H1 (cell line): Measurements from ENCODE around the gene HSD17B8. TPM values are rescaled to one million over a fixed set of nuclear protein-coding genes. Genes with fewer than 3 reads are reported as not detected.

Source experiments
- CTCF ChIA-PET: fragments of 300-600 bp; sonication (Branson Sonifier 250); formaldehyde crosslinking; loops from one replicate; lab custom pipeline; 2021; ENCODE audit not compliant: partially characterized antibody; lab: Charles Lee
- POLR2A ChIA-PET: fragments of 300-600 bp; sonication (Branson Sonifier 250); formaldehyde crosslinking; loops from one replicate; lab custom pipeline; 2021; ENCODE audit warnings: inconsistent platforms; ENCODE audit not compliant: partially characterized antibody; lab: Charles Lee
- DNase-seq, 2 experiments: peaks; one replicate each; pipeline versions ENCODE4 v3.0.0 to v3.0.0-alpha.2; 2010 to 2022; ENCODE audit warnings: low spot score in 2 of 2, low read depth in 1 of 2, mixed read lengths in 1 of 2
- FAIRE-seq: peaks from 2 replicates; lab custom pipeline; 2011; peaks lifted over from hg19 to GRCh38; lab: Jason Lieb, UNC
- H2AFZ ChIP-seq: 2 replicates; pipeline ENCODE4 v1.8.1; 2012; ENCODE audit warnings: low read length, inconsistent platforms
- H2AK5ac ChIP-seq: 2 replicates; pipeline ENCODE4 v1.6.1; 2013; ENCODE audit warnings: low read depth, low read length
- H2BK120ac ChIP-seq: replicated peaks from 2 replicates; pipeline ENCODE3; 2013; ENCODE audit warnings: low read depth, low read length, inconsistent platforms
- H2BK12ac ChIP-seq: 2 replicates; pipeline ENCODE4 v1.6.1; 2013; ENCODE audit warnings: low read depth, low read length
- H2BK15ac ChIP-seq: 2 replicates; pipeline ENCODE4 v1.6.1; 2013; ENCODE audit warnings: low read length
- H2BK20ac ChIP-seq: 2 replicates; pipeline ENCODE4 v1.6.1; 2013; ENCODE audit warnings: low read length
- H2BK5ac ChIP-seq: 2 replicates; pipeline ENCODE4 v1.6.1; 2013; ENCODE audit warnings: low read depth, low read length
- H3K14ac ChIP-seq: 2 replicates; pipeline ENCODE4 v1.6.1; 2013; ENCODE audit warnings: inconsistent platforms; ENCODE audit not compliant: insufficient read length
- H3K18ac ChIP-seq: 2 replicates; pipeline ENCODE4 v1.6.1; 2013; ENCODE audit warnings: low read length; ENCODE audit errors: extremely low read depth
- H3K23ac ChIP-seq: 2 replicates; pipeline ENCODE4 v1.6.1; 2013; ENCODE audit warnings: inconsistent platforms; ENCODE audit not compliant: insufficient read length
- H3K23me2 ChIP-seq: 2 replicates; pipeline ENCODE4 v1.6.1; 2013; ENCODE audit warnings: low read depth, low read length
- H3K27ac ChIP-seq: 2 replicates; pipeline ENCODE4 v1.6.1; 2011; ENCODE audit warnings: low read depth, low read length, inconsistent platforms
- H3K27me3 ChIP-seq, 4 experiments: replicated peaks in 1 of 4; 1 replicate in 1 of 4; 2 replicates in 3 of 4; pipeline versions ENCODE4 v1.6.1 to v1.8.1; 2011 to 2013; ENCODE audit warnings: low read length in 3 of 4, mild to moderate bottlenecking in 3 of 4, inconsistent platforms in 2 of 4, mixed read lengths in 2 of 4, moderate library complexity in 1 of 4; ENCODE audit not compliant: control insufficient read depth in 3 of 4, insufficient read depth in 3 of 4; ENCODE audit errors: extremely low read depth in 1 of 4
- H3K36me3 ChIP-seq, 4 experiments: 2 replicates each; pipeline versions ENCODE4 v1.6.1 to v1.8.1; 2011 to 2013; ENCODE audit warnings: mild to moderate bottlenecking in 4 of 4, low read length in 3 of 4, moderate library complexity in 2 of 4, control low read depth in 1 of 4, inconsistent platforms in 1 of 4; ENCODE audit not compliant: insufficient read depth in 4 of 4, control insufficient read depth in 2 of 4
- H3K4ac ChIP-seq: replicated peaks from 2 replicates; pipeline ENCODE3; 2013; ENCODE audit warnings: low read length, low read depth, mixed read lengths, inconsistent platforms; ENCODE audit not compliant: insufficient read length
- H3K4me1 ChIP-seq, 4 experiments: replicated peaks in 1 of 4; 1 replicate in 1 of 4; 2 replicates in 3 of 4; pipeline versions ENCODE4 v1.6.1 to v1.8.1; 2011 to 2013; ENCODE audit warnings: low read length in 3 of 4, inconsistent platforms in 2 of 4, mixed read lengths in 1 of 4; ENCODE audit not compliant: insufficient read depth in 4 of 4, control insufficient read depth in 3 of 4
- H3K4me2 ChIP-seq, 2 experiments: 2 replicates each; pipeline versions ENCODE4 v1.6.1 to v1.8.1; 2011 to 2013; ENCODE audit warnings: low read depth in 2 of 2, low read length in 2 of 2, control low read depth in 1 of 2, inconsistent platforms in 1 of 2, mild to moderate bottlenecking in 1 of 2; ENCODE audit not compliant: insufficient read depth in 1 of 2
- H3K4me3 ChIP-seq, 4 experiments: fragments of 200-600, 300-600 bp in 1 of 4; sonication (generic), shearing (Covaris generic), sonication (Bioruptor Twin) in 1 of 4; 2 replicates each; pipeline versions ENCODE4 v1.5.1 to v1.8.1; 2011 to 2016; ENCODE audit warnings: low read length in 4 of 4, low read depth in 3 of 4, control low read depth in 2 of 4, inconsistent platforms in 2 of 4, mild to moderate bottlenecking in 2 of 4, mixed read lengths in 1 of 4, moderate library complexity in 1 of 4; ENCODE audit not compliant: insufficient read depth in 2 of 4; ENCODE audit errors: extremely low read depth in 1 of 4
- H3K56ac ChIP-seq: replicated peaks from 2 replicates; pipeline ENCODE3; 2013; ENCODE audit warnings: low read depth, mild to moderate bottlenecking, mixed read lengths, low read length, inconsistent platforms; ENCODE audit not compliant: insufficient read length
- H3K79me1 ChIP-seq: 2 replicates; pipeline ENCODE4 v1.6.1; 2013; ENCODE audit warnings: low read depth, low read length, control low read depth
- H3K79me2 ChIP-seq, 2 experiments: 2 replicates each; pipeline versions ENCODE4 v1.6.1 to v1.8.1; 2012 to 2013; ENCODE audit warnings: low read length in 2 of 2, mild to moderate bottlenecking in 2 of 2, inconsistent platforms in 1 of 2; ENCODE audit not compliant: insufficient read depth in 2 of 2, control insufficient read depth in 1 of 2
- H3K9ac ChIP-seq, 4 experiments: replicated peaks in 1 of 4; 1 replicate in 1 of 4; 2 replicates in 3 of 4; pipeline versions ENCODE4 v1.6.1 to v1.8.1; 2011 to 2013; ENCODE audit warnings: low read depth in 3 of 4, low read length in 3 of 4, control low read depth in 2 of 4, mild to moderate bottlenecking in 2 of 4, moderate library complexity in 2 of 4, inconsistent platforms in 1 of 4; ENCODE audit errors: extremely low read depth in 1 of 4
- H3K9me3 ChIP-seq, 2 experiments: 2 replicates each; pipeline versions ENCODE4 v1.6.1 to v1.8.1; 2012 to 2013; ENCODE audit warnings: mild to moderate bottlenecking in 2 of 2, moderate library complexity in 2 of 2, control low read depth in 1 of 2, inconsistent platforms in 1 of 2, low read depth in 1 of 2, low read length in 1 of 2, mixed read lengths in 1 of 2; ENCODE audit not compliant: insufficient read depth in 2 of 2
- H4K20me1 ChIP-seq, 2 experiments: replicated peaks in 1 of 2; 2 replicates each; pipeline versions ENCODE3 to v1.8.1; 2011 to 2013; ENCODE audit warnings: inconsistent platforms in 2 of 2, low read length in 2 of 2, mild to moderate bottlenecking in 1 of 2; ENCODE audit not compliant: insufficient read depth in 2 of 2, control insufficient read depth in 1 of 2
- H4K5ac ChIP-seq: 2 replicates; pipeline ENCODE4 v1.6.1; 2013; ENCODE audit warnings: low read length, low read depth, mixed read lengths, inconsistent platforms; ENCODE audit not compliant: insufficient read length
- H4K8ac ChIP-seq: 2 replicates; pipeline ENCODE4 v1.8.0; 2013; ENCODE audit warnings: mild to moderate bottlenecking, moderate library complexity, low read length, inconsistent platforms; ENCODE audit not compliant: insufficient read depth; ENCODE audit errors: extremely low read depth
- H4K91ac ChIP-seq: replicated peaks from 2 replicates; pipeline ENCODE3; 2013; ENCODE audit warnings: low read length, mixed read lengths, inconsistent platforms; ENCODE audit not compliant: insufficient read length
- CREB1 ChIP-seq: IDR thresholded peaks from 2 replicates; pipeline ENCODE4 v1.6.1; 2012; ENCODE audit warnings: inconsistent platforms
- EZH2 ChIP-seq: fragments of 200-600 bp; sonication (generic); IDR thresholded peaks from 2 replicates; pipeline ENCODE4 v1.7.1; 2012; ENCODE audit warnings: low read depth, mild to moderate bottlenecking, moderate library complexity, low read length, inconsistent platforms; ENCODE audit not compliant: severe bottlenecking
- TAF1 ChIP-seq: IDR thresholded peaks from 2 replicates; pipeline ENCODE4 v1.6.1; 2011; ENCODE audit warnings: mild to moderate bottlenecking, low read depth, low read length
- WGBS, 2 experiments: shearing (Covaris generic) in 1 of 2; methylation state at CpG; one replicate each; pipeline versions ENCODE4 v1.1.6 to v1.1.7; 2013 to 2015; ENCODE audit warnings: low lambda C conversion rate in 2 of 2, mixed read lengths in 2 of 2, inconsistent platforms in 1 of 2, low coverage in 1 of 2, missing lambda C conversion rate in 1 of 2; ENCODE audit not compliant: insufficient replicate concordance in 2 of 2, insufficient coverage in 1 of 2, insufficient read length in 1 of 2; ENCODE audit errors: extremely low coverage in 1 of 2, missing lambda C conversion rate in 1 of 2; 5-methylcytosine and 5-hydroxymethylcytosine counted together
- polyA plus RNA-seq, 7 experiments: library from polyadenylated mRNA; depleted of rRNA in 3 of 7; stranded (reverse) in 5 of 7; unstranded in 2 of 7; fragments of >200 nt in 5 of 7; fragments of 200-250 nt in 2 of 7; gene quantifications; 1 replicate in 5 of 7; 2 replicates in 1 of 7; 4 replicates in 1 of 7; pipeline versions ENCODE4 v1.2.1 to v1.2.3, GENCODE V29; 2011 to 2013; ENCODE audit warnings: missing spikeins in 2 of 7, mixed read lengths in 2 of 7
- total RNA-seq: library from RNA; stranded (reverse); fragmentation: NEBNext Ultra II Directional; extraction: Animal tissue kit (Norgen Biotek cat#: 25700); gene quantifications from 2 replicates; pipeline ENCODE4 v1.2.1, GENCODE V29; 2021
- TF ChIP-seq, protein P1 (sequence below): IDR thresholded peaks from 2 replicates; pipeline ENCODE4 v1.6.1; 2011; ENCODE audit warnings: low read length, improper control_type of control experiment

HSD17B8 gene
- total and polyA plus RNA-seq, 2 of the 8 experiments (the other 6 are each of a cell fraction or from before 2014, with no cell fraction given): 3.3 to 17.1 TPM

DNA sequence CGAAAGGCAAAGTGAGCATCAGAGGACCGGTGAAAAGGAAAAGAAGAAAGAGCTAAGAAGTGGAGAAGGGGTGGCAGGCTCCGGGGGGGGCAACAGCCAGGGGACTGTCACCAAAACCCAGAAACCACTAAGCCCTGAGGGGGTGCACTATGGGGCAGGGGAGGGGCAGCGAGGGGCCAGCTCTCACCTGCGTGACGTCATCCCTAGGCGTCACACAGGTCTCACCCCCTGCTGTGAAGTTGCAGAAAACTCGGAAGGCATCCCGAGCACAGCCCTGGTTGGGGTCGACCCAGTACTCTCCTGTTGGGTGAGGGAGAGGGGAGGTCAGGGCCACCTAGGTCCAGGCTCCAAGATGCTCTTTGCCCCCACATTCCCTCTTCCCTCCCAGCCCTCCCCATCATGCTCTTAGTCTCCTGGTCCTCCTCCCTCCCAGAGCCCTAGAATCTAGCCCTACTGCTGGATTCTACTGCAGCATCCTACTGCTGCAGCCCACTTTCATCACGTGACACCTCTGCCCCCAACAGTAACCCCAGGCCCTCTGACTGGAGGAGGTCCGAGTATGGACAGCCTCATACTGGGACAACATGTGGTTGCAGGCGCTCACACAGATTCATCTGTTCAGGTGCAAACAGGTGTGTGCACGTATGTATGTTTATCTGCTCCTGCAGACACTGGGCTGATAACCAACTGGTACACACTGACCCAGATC, 39.6 kb upstream of the HSD17B8 start:
- ChIA-PET POLR2A (interaction anchor here (1.2 to 4.0 kb wide), 6 partner anchors 15 to 192 kb away, joined by 3 to 22 read pairs (median 4); partner anchors contain the start of gene COL11A2), CTCF (interaction anchor here (1.0 to 9.5 kb wide), 12 partner anchors 9 to 180 kb away, joined by 3 to 74 read pairs (median 6); no protein-coding TSS in a partner anchor)
- Histone ChIP-seq H4K5ac (no peak overlapping the region), H3K9me3 (no peaks in the 10 kb centered on the region), H2AFZ (no peak overlapping the region), H4K20me1 (no peaks in the 10 kb centered on the region), H3K27me3 (peaks cover 0 to 8% (median 2%) of the 10 kb centered on the region in 4 experiments; a peak in 4 of 7 replicates), H2BK120ac (no peak overlapping the region), H3K4ac (no peak overlapping the region), H4K91ac (no peak overlapping the region), H3K56ac (no peak overlapping the region), H2BK15ac (no peak overlapping the region), H3K79me2 (no peaks in the 10 kb centered on the region), H3K14ac (no peak overlapping the region), H3K23ac (no peak overlapping the region), H2AK5ac (no peak overlapping the region), H3K4me2 (no peak overlapping the region), H3K36me3 (no peaks in the 10 kb centered on the region), H3K18ac (no peak overlapping the region), H3K4me1 (peaks cover 0 to 6% (median 2%) of the 10 kb centered on the region in 4 experiments; a peak in 6 of 7 replicates), H2BK12ac (peak overlapping the region; percentile 39; the same call in 1 of the 2 replicates), H2BK20ac (no peak overlapping the region), H4K8ac (peak overlapping the region; percentile 43; the same call in 1 of the 2 replicates), H3K4me3 (no peak overlapping the region), H3K23me2 (peaks cover 7% of the 10 kb centered on the region; the same call in 1 of the 2 replicates), H3K79me1 (no peaks in the 10 kb centered on the region), H3K9ac (no peak overlapping the region; a peak in 1 of 7 replicates), H3K27ac (no peak overlapping the region), H2BK5ac (no peak overlapping the region)
- DNase-seq: no peak
- WGBS, 2 experiments: 88% methylated on average over 10 of the region's 14 CpGs; no CpG with 5 or more reads in 1 of the 2 experiments
- TF ChIP-seq CREB1 (peak; percentile 83), EZH2 (no peak), TAF1 (no peak)
- TF ChIP-seq, protein P1, sequence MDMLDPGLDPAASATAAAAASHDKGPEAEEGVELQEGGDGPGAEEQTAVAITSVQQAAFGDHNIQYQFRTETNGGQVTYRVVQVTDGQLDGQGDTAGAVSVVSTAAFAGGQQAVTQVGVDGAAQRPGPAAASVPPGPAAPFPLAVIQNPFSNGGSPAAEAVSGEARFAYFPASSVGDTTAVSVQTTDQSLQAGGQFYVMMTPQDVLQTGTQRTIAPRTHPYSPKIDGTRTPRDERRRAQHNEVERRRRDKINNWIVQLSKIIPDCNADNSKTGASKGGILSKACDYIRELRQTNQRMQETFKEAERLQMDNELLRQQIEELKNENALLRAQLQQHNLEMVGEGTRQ: no peak
- FAIRE-seq: no peak
